Measurements from ENCODE around the gene ANKRD60. TPM values are rescaled to one million over a fixed set of nuclear protein-coding genes. Genes with fewer than 3 reads are reported as not detected.

ANKRD60 gene
- total RNA-seq, 1 donor from 2014 or later = not detected

- DNase-seq (ENCODE audit: low spot score) = no peak
Measured at GRCh38 chr20:58245181-58245891, 16.9 kb upstream of the ANKRD60 start.

- no peak for DNase-seq (ENCODE audit: low spot score)
Measured at GRCh38 chr20:58244517-58245030, 16.1 kb upstream of the ANKRD60 start.

GRCh38 chr20:58243653-58244410, 15.4 kb upstream of the ANKRD60 start:
- no peak for DNase-seq (ENCODE audit: low spot score)

GRCh38 chr20:58242824-58243223, 14.4 kb upstream of the ANKRD60 start:
- no peak for DNase-seq (ENCODE audit: low spot score)

- DNase-seq (ENCODE audit: low spot score) = no peak
Measured at GRCh38 chr20:58241766-58242465, 13.5 kb upstream of the ANKRD60 start.

GRCh38 chr20:58240471-58240870, 12.0 kb upstream of the ANKRD60 start:
- DNase-seq (ENCODE audit: low spot score) = no peak

GRCh38 chr20:58239216-58239615, 10.8 kb upstream of the ANKRD60 start:
- DNase-seq (ENCODE audit: low spot score) = no peak

GRCh38 chr20:58238490-58238889, 10.0 kb upstream of the ANKRD60 start:
- DNase-seq (ENCODE audit: low spot score) = no peak

GRCh38 chr20:58237318-58238132, 9.1 kb upstream of the ANKRD60 start:
- DNase-seq (ENCODE audit: low spot score) = no peak

- peak; percentile 93 for DNase-seq (ENCODE audit: low spot score)
Measured at GRCh38 chr20:58236612-58237317, 8.3 kb upstream of the ANKRD60 start.

- no peak for DNase-seq (ENCODE audit: low spot score)
Measured at GRCh38 chr20:58235010-58235409, 6.6 kb upstream of the ANKRD60 start.

- DNase-seq (ENCODE audit: low spot score) = no peak
Measured at GRCh38 chr20:58233881-58234528, 5.6 kb upstream of the ANKRD60 start.

- no peak for DNase-seq (ENCODE audit: low spot score)
Measured at GRCh38 chr20:58233393-58233792, 4.9 kb upstream of the ANKRD60 start.

GRCh38 chr20:58231683-58232082, 3.2 kb upstream of the ANKRD60 start:
- DNase-seq (ENCODE audit: low spot score) = no peak

GRCh38 chr20:58229198-58229798, 845 bp upstream of the ANKRD60 start:
- DNase-seq (ENCODE audit: low spot score) = no peak

GRCh38 chr20:58228103-58228483, 360 bp downstream of the ANKRD60 start:
- no peak for DNase-seq (ENCODE audit: low spot score)

- no peak for DNase-seq (ENCODE audit: low spot score)
Measured at GRCh38 chr20:58227391-58228102, 906 bp downstream of the ANKRD60 start.

GRCh38 chr20:58225452-58226200, 2.8 kb downstream of the ANKRD60 start:
- DNase-seq (ENCODE audit: low spot score) = peak; percentile 41

Measured in mesenteric fat pad (tissue), 1 donor.